Measurements from ENCODE around the gene SLC38A10.

DNA sequence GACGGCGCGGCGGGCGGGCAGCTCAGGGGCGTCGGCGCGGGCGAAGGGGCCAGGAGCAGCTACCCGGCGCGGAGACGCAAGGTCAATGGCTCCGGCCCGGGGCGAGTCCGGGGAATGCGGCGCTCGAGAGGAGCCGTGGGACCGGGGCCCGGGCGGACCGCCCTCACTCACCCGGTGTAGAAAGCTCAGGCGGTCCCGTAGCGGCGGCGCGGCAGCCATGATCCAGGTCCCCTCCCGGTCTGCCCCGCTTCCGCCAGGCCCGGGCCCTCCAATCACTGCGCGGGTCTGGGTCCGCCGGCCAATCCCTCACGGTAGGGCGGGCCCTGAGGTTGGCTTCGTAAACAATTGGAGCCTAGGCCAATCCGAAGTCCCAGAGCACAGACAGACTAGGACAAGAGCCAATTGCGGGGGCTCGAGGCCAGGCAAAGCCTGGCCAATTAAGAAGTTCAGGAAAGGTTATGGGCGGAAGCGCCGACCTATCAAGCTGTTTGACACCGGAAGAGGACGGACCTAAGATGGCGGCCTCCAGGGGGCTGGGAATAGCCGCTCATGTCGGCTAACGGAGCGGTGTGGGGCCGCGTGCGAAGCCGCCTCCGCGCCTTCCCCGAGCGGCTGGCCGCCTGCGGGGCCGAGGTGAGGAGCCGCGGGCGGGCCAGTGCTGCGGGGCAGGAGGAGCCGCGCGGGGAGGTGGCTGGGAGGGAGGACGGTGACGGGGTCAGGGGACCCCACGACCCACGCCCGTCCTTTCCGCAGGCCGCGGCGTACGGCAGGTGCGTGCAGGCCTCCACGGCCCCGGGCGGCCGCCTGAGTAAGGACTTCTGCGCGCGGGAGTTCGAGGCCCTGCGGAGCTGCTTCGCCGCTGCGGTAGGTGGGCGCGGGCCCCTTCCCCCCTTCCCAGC is 56.0 kb downstream of the SLC38A10 start, which contains the start of the genes NDUFAF8 and TEPSIN:
- TF ChIP-seq, protein P1, sequence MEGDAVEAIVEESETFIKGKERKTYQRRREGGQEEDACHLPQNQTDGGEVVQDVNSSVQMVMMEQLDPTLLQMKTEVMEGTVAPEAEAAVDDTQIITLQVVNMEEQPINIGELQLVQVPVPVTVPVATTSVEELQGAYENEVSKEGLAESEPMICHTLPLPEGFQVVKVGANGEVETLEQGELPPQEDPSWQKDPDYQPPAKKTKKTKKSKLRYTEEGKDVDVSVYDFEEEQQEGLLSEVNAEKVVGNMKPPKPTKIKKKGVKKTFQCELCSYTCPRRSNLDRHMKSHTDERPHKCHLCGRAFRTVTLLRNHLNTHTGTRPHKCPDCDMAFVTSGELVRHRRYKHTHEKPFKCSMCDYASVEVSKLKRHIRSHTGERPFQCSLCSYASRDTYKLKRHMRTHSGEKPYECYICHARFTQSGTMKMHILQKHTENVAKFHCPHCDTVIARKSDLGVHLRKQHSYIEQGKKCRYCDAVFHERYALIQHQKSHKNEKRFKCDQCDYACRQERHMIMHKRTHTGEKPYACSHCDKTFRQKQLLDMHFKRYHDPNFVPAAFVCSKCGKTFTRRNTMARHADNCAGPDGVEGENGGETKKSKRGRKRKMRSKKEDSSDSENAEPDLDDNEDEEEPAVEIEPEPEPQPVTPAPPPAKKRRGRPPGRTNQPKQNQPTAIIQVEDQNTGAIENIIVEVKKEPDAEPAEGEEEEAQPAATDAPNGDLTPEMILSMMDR (IDR thresholded peaks at IDR 0.05 in 2 of 3, conservative IDR thresholded peaks at IDR 0.05 in 1 of 3; ENCODE audit: control insufficient read depth in 2 of 3, extremely low read depth in 1 of 3, insufficient read depth in 1 of 3, low read depth in 3 of 3, low read length in 3 of 3) = no peak
- TF ChIP-seq ATF7 (IDR thresholded peaks at IDR 0.05; ENCODE audit: low read depth) = no peak
- TF ChIP-seq RFX5 (IDR thresholded peaks at IDR 0.05; ENCODE audit: low read depth, low read length) = no peak
- TF ChIP-seq POLR2A (IDR thresholded peaks at IDR 0.05; ENCODE audit: low read depth, low read length) = peak; percentile 79
- TF ChIP-seq FOS (IDR thresholded peaks at IDR 0.05; ENCODE audit: borderline replicate concordance, extremely low read depth, insufficient read length) = peak; percentile 99
- TF ChIP-seq TCF3 (IDR thresholded peaks at IDR 0.05; ENCODE audit: borderline replicate concordance, insufficient read depth, low read depth, low read length) = no peak
